ENCODE results near the gene HSPA1B.
"Not testable (repeated sequence)": the region's sequence is repeated elsewhere in the genome, so short reads cannot be mapped to it uniquely, and the experiment has no call there.

Gene HSPA1B

GRCh38 chr6:31827286-31828079 is at the start of gene HSPA1B:
HSPA1B (plus strand) TSS chr6:31827738; CDS start chr6:31827951, 213 bp downstream.
- peak; percentile 98 for DNase-seq

GRCh38 chr6:31778193-31778592 is 49.3 kb upstream of the HSPA1B start:
- DNase-seq: no peak

GRCh38 chr6:31778999-31779885 is 48.3 kb upstream of the HSPA1B start:
- no peak for DNase-seq

- DNase-seq: no peak
Observed at GRCh38 chr6:31779908-31780307, 47.6 kb upstream of the HSPA1B start.

- DNase-seq: no peak
Observed at GRCh38 chr6:31780507-31781243, 46.9 kb upstream of the HSPA1B start.

GRCh38 chr6:31781244-31782125 is 46.1 kb upstream of the HSPA1B start:
- DNase-seq: no peak

- DNase-seq: no peak
Observed at GRCh38 chr6:31782126-31782855, 45.2 kb upstream of the HSPA1B start.

- DNase-seq: no peak
Observed at GRCh38 chr6:31784098-31784925, 43.2 kb upstream of the HSPA1B start.

- no peak for DNase-seq
Observed at GRCh38 chr6:31785475-31785874, 42.1 kb upstream of the HSPA1B start.

- DNase-seq: no peak
Observed at GRCh38 chr6:31791324-31792089, 36.0 kb upstream of the HSPA1B start.

- DNase-seq: no peak
Observed at GRCh38 chr6:31792090-31792374, 35.5 kb upstream of the HSPA1B start.

GRCh38 chr6:31792761-31793171 is 34.8 kb upstream of the HSPA1B start:
- no peak for DNase-seq

GRCh38 chr6:31793927-31794245 is 33.7 kb upstream of the HSPA1B start:
- DNase-seq: not testable (repeated sequence)

- DNase-seq: no peak
Observed at GRCh38 chr6:31794294-31794865, 33.2 kb upstream of the HSPA1B start.

- DNase-seq: no peak
Observed at GRCh38 chr6:31794866-31795615, 32.5 kb upstream of the HSPA1B start.

- peak; percentile 66 for DNase-seq
Observed at GRCh38 chr6:31795616-31796298, 31.8 kb upstream of the HSPA1B start, which contains the start of gene VARS1. VARS1 (minus strand) TSS chr6:31795752; CDS start chr6:31795217, 535 bp downstream.

GRCh38 chr6:31796993-31797385 is 30.5 kb upstream of the HSPA1B start:
- DNase-seq: no peak

GRCh38 chr6:31797588-31797987 is 29.9 kb upstream of the HSPA1B start:
- DNase-seq: no peak

Data from NCI-H1417 treated with DMSO at 0.1 percent for 48 hours (cell line).